OCI-LY3 (cell line): ENCODE data around the gene ZNF592.

ENCODE experiments used
- H2AFZ ChIP-seq: fragments of 200-600, 300-600 bp; shearing (Covaris generic); 2 replicates; pipeline ENCODE4 v1.6.0; 2014; ENCODE audit warnings: antibody characterized with exemption, low read depth, low read length
- H3K27ac ChIP-seq: fragments of 200-600, 300-600 bp; sonication (generic); 2 replicates; pipeline ENCODE4 v1.5.1; 2014; ENCODE audit warnings: mild to moderate bottlenecking, low read length, moderate library complexity, mixed read lengths
- H3K27me3 ChIP-seq: fragments of 200-600, 300-600 bp; sonication (generic); 2 replicates; pipeline ENCODE4 v1.6.1; 2014; ENCODE audit warnings: low read depth, low read length, mixed read lengths
- H3K36me3 ChIP-seq: fragments of 200-600, 300-600 bp; sonication (generic); replicated peaks from 2 replicates; pipeline ENCODE3; 2014; ENCODE audit warnings: low read depth, low read length, mixed read lengths
- H3K4me1 ChIP-seq: fragments of 300-600, 200-600 bp; sonication (generic); 2 replicates; pipeline ENCODE4 v1.6.1; 2014; ENCODE audit warnings: low read length, mixed read lengths
- H3K4me2 ChIP-seq: fragments of 200-600, 300-600 bp; sonication (generic); 2 replicates; pipeline ENCODE4 v1.6.1; 2014; ENCODE audit warnings: low read length, mixed read lengths
- H3K4me3 ChIP-seq: fragments of 300-600, 200-600 bp; sonication (generic); 2 replicates; pipeline ENCODE4 v1.5.1; 2014; ENCODE audit warnings: antibody characterized with exemption, mild to moderate bottlenecking, low read length, moderate library complexity
- H3K79me2 ChIP-seq: fragments of 300-600, 200-600 bp; shearing (Covaris generic); 2 replicates; pipeline ENCODE4 v1.6.1; 2014; ENCODE audit warnings: mild to moderate bottlenecking, low read length, mixed read lengths
- H3K9ac ChIP-seq: fragments of 300-600, 200-600 bp; shearing (Covaris generic); 2 replicates; pipeline ENCODE4 v1.6.0; 2014; ENCODE audit warnings: mild to moderate bottlenecking, low read length, moderate library complexity
- H3K9me3 ChIP-seq: fragments of 200-600, 300-600 bp; shearing (Covaris generic); 2 replicates; pipeline ENCODE4 v1.6.1; 2014; ENCODE audit warnings: low read length, mixed read lengths; ENCODE audit not compliant: insufficient read depth
- H4K20me1 ChIP-seq: fragments of 200-600, 300-600 bp; sonication (generic); 2 replicates; pipeline ENCODE4 v1.6.1; 2016; ENCODE audit warnings: low read length, mixed read lengths; ENCODE audit not compliant: insufficient read depth
- EZH2phosphoT487 ChIP-seq: fragments of 200-600 bp; shearing (Covaris generic); IDR thresholded peaks from 2 replicates; pipeline ENCODE4 v1.6.1; 2018; ENCODE audit warnings: antibody characterized with exemption, mixed run types, low read depth
- TF ChIP-seq, protein P1 (sequence below): fragments of 200-600, 300-600 bp; sonication (generic); IDR thresholded peaks from 2 replicates; pipeline ENCODE4 v1.5.1; 2014; ENCODE audit warnings: antibody characterized with exemption, low read length, low read depth

Gene ZNF592

DNA sequence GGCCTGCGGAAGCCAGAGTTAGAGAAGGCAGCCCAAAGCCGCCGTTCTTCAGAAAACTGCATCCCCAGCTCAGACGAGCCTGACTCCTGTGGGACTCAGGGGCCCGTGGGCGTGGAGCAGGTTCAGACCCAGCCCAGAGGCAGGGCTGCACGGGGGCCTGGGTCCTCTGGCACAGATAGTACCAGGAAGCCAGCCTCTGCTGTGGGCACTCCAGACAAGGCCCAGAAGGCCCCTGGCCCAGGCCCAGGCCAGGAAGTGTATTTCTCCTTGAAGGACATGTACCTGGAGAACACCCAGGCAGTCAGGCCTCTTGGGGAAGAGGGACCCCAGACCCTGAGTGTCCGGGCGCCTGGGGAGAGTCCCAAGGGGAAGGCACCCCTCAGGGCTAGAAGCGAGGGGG is 91.9 kb downstream of the ZNF592 start:
- Histone ChIP-seq H3K4me3 (no peak overlapping the region), H3K27ac (no peak overlapping the region), H3K4me1 (peaks cover 6% of the 10 kb centered on the region; the same call in 1 of the 2 replicates), H3K79me2 (no peaks in the 10 kb centered on the region), H3K4me2 (no peak overlapping the region), H3K36me3 (no peaks in the 10 kb centered on the region), H2AFZ (no peak overlapping the region), H3K9ac (no peak overlapping the region), H4K20me1 (no peaks in the 10 kb centered on the region), H3K27me3 (no peaks in the 10 kb centered on the region), H3K9me3 (no peaks in the 10 kb centered on the region)
- TF ChIP-seq, protein P1, sequence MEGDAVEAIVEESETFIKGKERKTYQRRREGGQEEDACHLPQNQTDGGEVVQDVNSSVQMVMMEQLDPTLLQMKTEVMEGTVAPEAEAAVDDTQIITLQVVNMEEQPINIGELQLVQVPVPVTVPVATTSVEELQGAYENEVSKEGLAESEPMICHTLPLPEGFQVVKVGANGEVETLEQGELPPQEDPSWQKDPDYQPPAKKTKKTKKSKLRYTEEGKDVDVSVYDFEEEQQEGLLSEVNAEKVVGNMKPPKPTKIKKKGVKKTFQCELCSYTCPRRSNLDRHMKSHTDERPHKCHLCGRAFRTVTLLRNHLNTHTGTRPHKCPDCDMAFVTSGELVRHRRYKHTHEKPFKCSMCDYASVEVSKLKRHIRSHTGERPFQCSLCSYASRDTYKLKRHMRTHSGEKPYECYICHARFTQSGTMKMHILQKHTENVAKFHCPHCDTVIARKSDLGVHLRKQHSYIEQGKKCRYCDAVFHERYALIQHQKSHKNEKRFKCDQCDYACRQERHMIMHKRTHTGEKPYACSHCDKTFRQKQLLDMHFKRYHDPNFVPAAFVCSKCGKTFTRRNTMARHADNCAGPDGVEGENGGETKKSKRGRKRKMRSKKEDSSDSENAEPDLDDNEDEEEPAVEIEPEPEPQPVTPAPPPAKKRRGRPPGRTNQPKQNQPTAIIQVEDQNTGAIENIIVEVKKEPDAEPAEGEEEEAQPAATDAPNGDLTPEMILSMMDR = no peak
- TF ChIP-seq EZH2phosphoT487 = no peak

DNA sequence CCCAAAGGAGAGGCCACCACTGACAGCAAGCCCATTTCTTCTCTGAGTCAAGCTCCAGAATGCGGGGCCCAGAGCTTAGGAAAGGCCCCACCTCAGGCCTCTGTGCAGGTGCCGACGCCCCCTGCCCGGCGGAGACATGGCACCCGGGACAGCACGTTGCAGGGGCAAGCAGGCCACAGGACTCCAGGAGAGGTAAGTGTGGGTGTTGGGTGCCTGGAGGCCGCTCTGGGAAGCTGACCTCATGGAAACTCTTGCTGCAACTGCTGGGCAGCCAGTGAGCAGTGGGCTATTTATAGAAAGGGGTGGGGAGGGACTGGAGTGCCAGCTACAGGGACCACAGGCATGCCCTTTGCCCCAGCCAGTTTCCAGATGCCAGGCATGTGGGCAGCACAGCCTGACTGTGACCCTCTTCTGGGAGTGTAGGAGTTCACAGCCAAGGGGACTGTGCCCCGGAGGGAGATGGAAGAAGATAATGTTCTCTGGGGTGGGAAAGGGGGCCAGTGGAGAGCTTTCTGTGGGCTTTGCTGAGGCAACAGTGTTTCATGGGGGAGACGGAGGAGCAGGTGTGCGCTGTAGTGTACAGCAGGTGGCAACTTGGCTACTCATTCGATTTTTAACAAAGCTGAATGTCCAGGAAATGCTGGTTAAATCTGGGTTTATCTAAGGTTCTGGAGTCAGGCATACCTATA is 92.5 kb downstream of the ZNF592 start:
- no peak overlapping the region for H3K27ac ChIP-seq
- H3K79me2 ChIP-seq = no peaks in the 10 kb centered on the region
- H4K20me1 ChIP-seq = no peaks in the 10 kb centered on the region
- TF ChIP-seq, protein P1 = no peak
- TF ChIP-seq EZH2phosphoT487 = no peak
- H2AFZ ChIP-seq = no peak overlapping the region; the same call in 1 of the 2 replicates
- H3K9me3 ChIP-seq = no peaks in the 10 kb centered on the region
- H3K27me3 ChIP-seq = no peaks in the 10 kb centered on the region
- no peaks in the 10 kb centered on the region for H3K36me3 ChIP-seq
- H3K4me3 ChIP-seq = no peak overlapping the region
- peaks cover 6% of the 10 kb centered on the region; the same call in 1 of the 2 replicates for H3K4me1 ChIP-seq
- H3K9ac ChIP-seq = no peak overlapping the region
- H3K4me2 ChIP-seq = no peak overlapping the region

DNA sequence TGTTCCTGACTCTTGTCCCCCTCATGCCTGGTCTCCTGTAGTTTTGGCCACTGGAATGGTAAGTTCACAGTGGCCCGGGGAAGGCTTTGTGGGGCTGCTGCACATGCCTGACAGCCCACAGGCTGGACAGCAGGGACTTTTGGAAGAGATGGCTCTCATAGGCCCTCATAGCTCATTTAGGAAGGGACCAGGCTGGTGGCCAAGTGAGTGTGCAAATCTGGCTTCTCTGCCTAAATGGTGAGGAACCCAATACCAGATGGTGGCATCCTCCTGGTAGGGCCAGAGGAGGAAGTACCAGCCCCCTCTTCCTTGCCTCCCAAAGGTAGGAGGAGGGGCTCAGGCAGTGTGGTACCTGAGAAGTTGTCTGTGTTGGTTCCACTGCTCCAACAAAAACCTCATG is 94.4 kb downstream of the ZNF592 start:
- Histone ChIP-seq H2AFZ (no peak overlapping the region), H3K79me2 (no peaks in the 10 kb centered on the region), H3K27me3 (no peaks in the 10 kb centered on the region), H4K20me1 (no peaks in the 10 kb centered on the region), H3K4me2 (no peak overlapping the region), H3K27ac (no peak overlapping the region), H3K4me1 (peaks cover 3% of the 10 kb centered on the region; the same call in 1 of the 2 replicates), H3K9ac (no peak overlapping the region), H3K36me3 (no peaks in the 10 kb centered on the region), H3K9me3 (peaks cover 7% of the 10 kb centered on the region; the same call in 1 of the 2 replicates), H3K4me3 (no peak overlapping the region)
- TF ChIP-seq EZH2phosphoT487 = no peak
- TF ChIP-seq, protein P1 = no peak

DNA sequence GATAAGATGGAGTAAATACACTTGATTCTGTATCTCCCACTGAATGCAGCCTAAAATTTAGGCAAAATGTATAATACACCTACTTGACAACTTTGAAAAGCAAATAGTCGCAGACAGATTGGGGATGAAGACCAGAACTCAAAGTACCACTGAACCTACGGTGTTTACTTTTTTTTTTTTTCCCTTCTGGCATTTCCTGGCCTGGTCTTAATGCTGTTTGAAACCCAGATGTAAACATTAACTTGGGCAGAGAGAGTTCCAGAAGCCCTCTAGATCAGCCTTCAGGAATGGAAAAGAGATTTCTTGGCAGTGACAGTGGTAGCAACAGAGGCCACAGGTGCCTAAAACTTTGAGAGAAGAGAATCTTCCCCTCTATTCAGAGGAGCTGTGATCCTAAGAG is 96.6 kb downstream of the ZNF592 start:
- Histone ChIP-seq H3K79me2 (no peaks in the 10 kb centered on the region), H3K4me3 (no peak overlapping the region), H3K9ac (no peak overlapping the region), H3K27ac (no peak overlapping the region), H4K20me1 (no peaks in the 10 kb centered on the region), H2AFZ (no peak overlapping the region), H3K36me3 (no peaks in the 10 kb centered on the region), H3K4me2 (no peak overlapping the region), H3K4me1 (no peaks in the 10 kb centered on the region), H3K27me3 (no peaks in the 10 kb centered on the region), H3K9me3 (peaks cover 7% of the 10 kb centered on the region; the same call in 1 of the 2 replicates)
- no peak for TF ChIP-seq EZH2phosphoT487
- TF ChIP-seq, protein P1 = no peak
